Naive thymus-derived CD4-positive, alpha-beta T cell (primary cell): Measurements from ENCODE around the gene ATP5PB. TPM values are rescaled to one million over a fixed set of nuclear protein-coding genes. Genes with fewer than 3 reads are reported as not detected.

Experiments
- ATAC-seq: fragments of 150-1000 bp; cut with Tn5 transposase; 2 replicates; pipeline ENCODE4 v1.10.0; 2021; ENCODE audit warnings: mild to moderate bottlenecking, moderate library complexity
- CTCF ChIA-PET: fragments of 350-600 bp; sonication (Branson Sonifier 250); formaldehyde crosslinking; loops from one replicate; lab custom pipeline; 2021; ENCODE audit warnings: antibody characterized with exemption; lab: Charles Lee
- POLR2A ChIA-PET: fragments of 350-600 bp; sonication (Branson Sonifier 250); formaldehyde crosslinking; loops from one replicate; lab custom pipeline; 2021; ENCODE audit warnings: antibody characterized with exemption, inconsistent platforms; lab: Charles Lee
- DNase-seq, 9 donors: peaks; one replicate each; pipeline versions ENCODE4 v3.0.0 to v3.0.0-alpha.2; 2020 to 2022; ENCODE audit warnings: mixed read lengths in 1 of 9
- H3K27ac ChIP-seq: one replicate; pipeline ENCODE4 v1.7.0; 2013; ENCODE audit warnings: mild to moderate bottlenecking, low read depth, low read length, moderate library complexity
- H3K27me3 ChIP-seq, 2 donors: one replicate each; pipeline ENCODE4 v1.7.0; 2013; ENCODE audit warnings: low read length in 2 of 2, mild to moderate bottlenecking in 2 of 2, moderate library complexity in 2 of 2; ENCODE audit not compliant: control insufficient read depth in 2 of 2, insufficient read depth in 2 of 2
- H3K36me3 ChIP-seq, 3 experiments: 1 replicate in 2 of 3; 2 replicates in 1 of 3; pipeline ENCODE4 v1.7.0; 2013; ENCODE audit warnings: low read length in 3 of 3, mild to moderate bottlenecking in 3 of 3, moderate library complexity in 1 of 3; ENCODE audit not compliant: insufficient read depth in 3 of 3, control insufficient read depth in 2 of 3
- H3K4me1 ChIP-seq, 2 donors: one replicate each; pipeline ENCODE4 v1.7.0; 2013; ENCODE audit warnings: low read length in 2 of 2, mild to moderate bottlenecking in 2 of 2, moderate library complexity in 1 of 2; ENCODE audit not compliant: control insufficient read depth in 2 of 2, insufficient read depth in 2 of 2
- H3K4me3 ChIP-seq: 2 replicates; pipeline ENCODE4 v1.7.0; 2013; ENCODE audit warnings: mild to moderate bottlenecking, low read length
- H3K9me3 ChIP-seq, 3 experiments: 1 replicate in 2 of 3; 2 replicates in 1 of 3; pipeline ENCODE4 v1.7.0; 2013; ENCODE audit warnings: low read length in 3 of 3; ENCODE audit not compliant: control insufficient read depth in 2 of 3
- H3K27ac Mint-ChIP-seq, 9 donors: one replicate each; pipeline ENCODE4 v1.8.0; 2020 to 2022; ENCODE audit warnings: mixed read lengths in 9 of 9, mild to moderate bottlenecking in 8 of 9, moderate library complexity in 5 of 9, inconsistent platforms in 2 of 9
- H3K27me3 Mint-ChIP-seq, 5 donors: one replicate each; pipeline ENCODE4 v1.8.0; 2021 to 2022; ENCODE audit warnings: mixed read lengths in 5 of 5, mild to moderate bottlenecking in 1 of 5
- H3K36me3 Mint-ChIP-seq, 5 donors: one replicate each; pipeline ENCODE4 v1.8.0; 2020 to 2022; ENCODE audit warnings: mixed read lengths in 5 of 5, mild to moderate bottlenecking in 3 of 5, inconsistent platforms in 1 of 5
- H3K4me1 Mint-ChIP-seq, 7 donors: one replicate each; pipeline ENCODE4 v1.8.0; 2020 to 2022; ENCODE audit warnings: mixed read lengths in 7 of 7, mild to moderate bottlenecking in 3 of 7, inconsistent platforms in 1 of 7
- H3K4me3 Mint-ChIP-seq, 10 donors: one replicate each; pipeline ENCODE4 v1.8.0; 2020 to 2022; ENCODE audit warnings: mild to moderate bottlenecking in 10 of 10, mixed read lengths in 10 of 10, moderate library complexity in 6 of 10, inconsistent platforms in 2 of 10
- H3K9me3 Mint-ChIP-seq, 11 donors: one replicate each; pipeline ENCODE4 v1.8.0; 2020 to 2022; ENCODE audit warnings: mixed read lengths in 11 of 11, mild to moderate bottlenecking in 4 of 11, inconsistent platforms in 1 of 11, moderate library complexity in 1 of 11
- intact Hi-C, 2 donors: fragments of 100-400 bp; cut with micrococcal nuclease; formaldehyde crosslinking; loops; one replicate each; pipeline ENCODE4 v1.15.1; 2023
- polyA plus RNA-seq, 2 donors: library from polyadenylated mRNA; unstranded; fragments of 300-500 nt; fragmentation: Illumina TruSeq; gene quantifications; one replicate each; pipeline ENCODE4 v1.2.3, GENCODE V29; 2021
- total RNA-seq, 6 experiments: library from RNA in 5 of 6; stranded (reverse) in 5 of 6; gene quantifications; 1 replicate in 5 of 6; 2 replicates in 1 of 6; pipeline ENCODE4 v1.2.3 and lab custom pipeline; 2021 to 2026

Gene ATP5PB
- total and polyA plus RNA-seq, 7 experiments from 2014 or later = 64.9 to 437 (median 111) TPM

- Histone ChIP-seq H3K36me3 (peaks cover 5 to 28% (median 13%) of the 10 kb centered on the region in 3 experiments), H3K27me3 (no peaks in the 10 kb centered on the region), H3K27ac (no peak overlapping the region), H3K9me3 (no peaks in the 10 kb centered on the region), H3K4me3 (no peak overlapping the region), H3K4me1 (peaks cover 25 to 27% of the 10 kb centered on the region in 2 donors)
- Mint-ChIP-seq H3K27me3 (no peaks in the 10 kb centered on the region), H3K4me3 (no peak overlapping the region), H3K36me3 (peaks cover 5 to 35% (median 31%) of the 10 kb centered on the region in 5 donors), H3K27ac (no peak overlapping the region), H3K9me3 (no peaks in the 10 kb centered on the region), H3K4me1 (peaks cover 3 to 32% (median 25%) of the 10 kb centered on the region in 7 donors)
- no peak for ATAC-seq
- ChIA-PET POLR2A (interaction anchor here (0.6 to 3.4 kb wide), 4 partner anchors 10 to 42 kb away, joined by 3 to 12 read pairs (median 3); partner anchors contain the start of genes ADORA3, ATP5PB, TMIGD3 and WDR77), CTCF (interaction anchor here (2.3 kb wide), 1 partner anchor 14 kb away, joined by 11 read pairs; no protein-coding TSS in a partner anchor)
- no peak for DNase-seq
- intact Hi-C loops = no loop called here
Observed at GRCh38 chr1:111466480-111466879, 17.2 kb downstream of the ATP5PB start.

DNA sequence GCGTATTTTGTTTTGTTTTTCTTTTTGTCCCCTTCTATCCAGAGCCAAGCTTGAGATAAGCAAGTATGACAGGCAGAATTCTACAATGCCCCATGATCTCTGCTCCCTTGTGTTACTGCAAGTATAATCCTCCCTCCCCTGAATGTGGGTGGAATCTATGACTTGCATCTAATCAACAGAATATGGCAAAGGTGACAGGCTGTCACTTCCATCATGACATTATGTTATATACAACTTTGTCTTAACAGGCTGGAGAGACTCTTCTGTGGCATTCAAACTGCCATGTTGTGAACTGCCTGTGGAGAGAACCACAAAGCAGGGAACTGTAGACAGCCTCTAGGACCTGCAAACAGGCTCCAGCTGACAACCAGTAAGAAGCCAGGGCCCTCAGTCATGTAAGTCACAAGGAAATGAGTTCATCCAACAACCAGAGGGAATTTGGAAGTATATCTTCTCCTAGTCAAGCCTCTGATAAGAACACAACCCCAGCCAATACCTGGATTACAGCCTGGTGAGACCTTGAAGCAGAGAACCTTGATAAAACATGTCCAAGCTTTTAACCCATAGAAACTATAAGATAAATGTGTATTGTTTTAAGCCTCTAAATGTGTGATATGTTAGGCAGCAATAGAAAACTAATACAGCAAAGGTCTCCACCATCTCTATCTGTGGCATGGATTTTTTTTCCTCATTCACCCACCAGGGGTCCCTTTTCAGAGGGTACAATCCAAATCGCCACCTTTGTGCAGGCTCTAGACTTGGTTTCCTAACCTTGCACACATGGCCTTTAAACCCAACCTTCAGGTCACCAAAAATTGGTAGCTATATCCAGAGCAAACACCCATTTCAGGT lies 18.8 kb downstream of the ATP5PB start:
- H3K9me3 ChIP-seq = no peaks in the 10 kb centered on the region
- CTCF ChIA-PET = no interaction called here
- POLR2A ChIA-PET = interaction anchor here (0.7 to 3.4 kb wide), 7 partner anchors 8 to 124 kb away, joined by 3 to 13 read pairs (median 3); partner anchors contain the start of genes ATP5PB and WDR77
- H3K4me1 ChIP-seq = peaks cover 37 to 40% of the 10 kb centered on the region in 2 donors
- no peak overlapping the region for H3K27ac ChIP-seq
- H3K27me3 Mint-ChIP-seq = no peaks in the 10 kb centered on the region
- ATAC-seq (no peak), DNase-seq (no peak)
- no peaks in the 10 kb centered on the region for H3K9me3 Mint-ChIP-seq
- no peak overlapping the region for H3K4me3 Mint-ChIP-seq
- peaks cover 3 to 37% (median 22%) of the 10 kb centered on the region in 7 donors for H3K4me1 Mint-ChIP-seq
- peaks cover 4 to 26% (median 22%) of the 10 kb centered on the region in 5 donors for H3K36me3 Mint-ChIP-seq
- H3K27me3 ChIP-seq = no peaks in the 10 kb centered on the region
- peaks cover 0 to 13% (median 0%) of the 10 kb centered on the region in 3 experiments for H3K36me3 ChIP-seq
- H3K27ac Mint-ChIP-seq = peak overlapping the region in 4 of 9 donors; percentile 20 to 68 (median 33)
- intact Hi-C loops = no loop called here
- no peak overlapping the region for H3K4me3 ChIP-seq

- Histone ChIP-seq H3K27me3 (no peaks in the 10 kb centered on the region), H3K36me3 (peaks cover 0 to 13% (median 0%) of the 10 kb centered on the region in 3 experiments), H3K9me3 (no peaks in the 10 kb centered on the region), H3K4me3 (no peak overlapping the region), H3K27ac (no peak overlapping the region), H3K4me1 (peaks cover 37 to 40% of the 10 kb centered on the region in 2 donors)
- H3K4me1 Mint-ChIP-seq = peaks cover 4 to 32% (median 20%) of the 10 kb centered on the region in 7 donors
- H3K9me3 Mint-ChIP-seq = no peaks in the 10 kb centered on the region
- no peaks in the 10 kb centered on the region for H3K27me3 Mint-ChIP-seq
- intact Hi-C loops = no loop called here
- ChIA-PET CTCF (interaction anchor here (0.6 kb wide), 1 partner anchor 71 kb away, joined by 6 read pairs; no protein-coding TSS in a partner anchor), POLR2A (interaction anchor here (0.7 to 2.3 kb wide), 7 partner anchors 8 to 124 kb away, joined by 3 to 13 read pairs (median 3); partner anchors contain the start of genes ATP5PB and WDR77)
- H3K27ac Mint-ChIP-seq = no peak overlapping the region
- H3K36me3 Mint-ChIP-seq = peaks cover 0 to 23% (median 17%) of the 10 kb centered on the region in 5 donors
- DNase-seq (no peak), ATAC-seq (no peak)
- no peak overlapping the region for H3K4me3 Mint-ChIP-seq
Observed at GRCh38 chr1:111468717-111469100, 19.4 kb downstream of the ATP5PB start.

GRCh38 chr1:111469539-111469938 lies 20.3 kb downstream of the ATP5PB start:
- H3K4me1 Mint-ChIP-seq = peaks cover 2 to 25% (median 13%) of the 10 kb centered on the region in 7 donors
- Histone ChIP-seq H3K4me1 (peaks cover 37 to 40% of the 10 kb centered on the region in 2 donors), H3K27me3 (no peaks in the 10 kb centered on the region), H3K4me3 (no peak overlapping the region), H3K9me3 (no peaks in the 10 kb centered on the region), H3K36me3 (peaks cover 0 to 13% (median 0%) of the 10 kb centered on the region in 3 experiments), H3K27ac (peak overlapping the region; percentile 68)
- no peak for DNase-seq
- no peak overlapping the region for H3K27ac Mint-ChIP-seq
- CTCF ChIA-PET = no interaction called here
- intact Hi-C loops = no loop called here
- no peaks in the 10 kb centered on the region for H3K27me3 Mint-ChIP-seq
- POLR2A ChIA-PET = interaction anchor here (0.7 to 2.3 kb wide), 5 partner anchors 9 to 123 kb away, joined by 3 to 13 read pairs (median 3); partner anchors contain the start of genes ATP5PB and WDR77
- ATAC-seq = no peak
- no peaks in the 10 kb centered on the region for H3K9me3 Mint-ChIP-seq
- H3K36me3 Mint-ChIP-seq = peaks cover 0 to 23% (median 10%) of the 10 kb centered on the region in 5 donors
- no peak overlapping the region for H3K4me3 Mint-ChIP-seq

DNA sequence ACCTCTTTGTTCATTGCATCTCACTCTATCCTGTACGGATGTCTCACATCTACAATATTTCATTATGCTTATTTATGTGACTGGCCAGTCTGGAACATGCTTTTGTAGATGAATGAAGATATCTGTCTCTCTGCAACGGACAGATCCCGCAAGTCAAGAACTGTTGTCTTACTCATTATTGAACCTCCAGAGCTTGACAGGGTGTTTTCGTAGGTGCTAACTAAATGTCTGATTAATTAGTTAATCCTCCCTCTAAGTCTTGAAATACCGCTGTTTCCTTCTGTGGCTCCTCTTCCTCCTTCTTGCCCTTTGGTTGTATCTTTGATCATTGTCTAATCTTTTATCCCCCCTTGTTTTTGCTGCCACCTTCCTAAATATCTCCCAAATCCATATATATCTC lies 21.3 kb downstream of the ATP5PB start:
- Mint-ChIP-seq H3K4me3 (no peak overlapping the region), H3K4me1 (peaks cover 7 to 22% (median 11%) of the 10 kb centered on the region in 7 donors), H3K9me3 (no peaks in the 10 kb centered on the region), H3K36me3 (peaks cover 0 to 20% (median 4%) of the 10 kb centered on the region in 5 donors), H3K27me3 (no peaks in the 10 kb centered on the region), H3K27ac (no peak overlapping the region)
- Histone ChIP-seq H3K27ac (peak overlapping the region; percentile 68), H3K4me3 (peak overlapping the region; percentile 37), H3K36me3 (peaks cover 0 to 13% (median 0%) of the 10 kb centered on the region in 3 experiments), H3K4me1 (peaks cover 41 to 45% of the 10 kb centered on the region in 2 donors), H3K27me3 (no peaks in the 10 kb centered on the region), H3K9me3 (no peaks in the 10 kb centered on the region)
- POLR2A ChIA-PET = interaction anchor here (1.0 to 9.0 kb wide), 3 partner anchors 10 to 281 kb away, joined by 3 to 96 read pairs (median 4); partner anchors contain the start of genes ATP5PB and WDR77
- ATAC-seq (peak; percentile 8), DNase-seq (no peak)
- CTCF ChIA-PET = interaction anchor here (0.6 to 3.2 kb wide), 3 partner anchors 11 to 440 kb away, joined by 5 to 15 read pairs (median 5); no protein-coding TSS in a partner anchor
- intact Hi-C loops = loop anchor here (5.0 to 10.0 kb wide), 3 partner anchors 37 to 1256 kb away; partner anchors contain the start of genes CHI3L2 (in 1 of the 2) and KCNC4 (in 1 of the 2)

GRCh38 chr1:111471012-111471411 lies 21.7 kb downstream of the ATP5PB start:
- ChIA-PET POLR2A (interaction anchor here (0.6 to 9.0 kb wide), 9 partner anchors 8 to 284 kb away, joined by 3 to 96 read pairs (median 4); partner anchors contain the start of genes ADORA3, ATP5PB, TMIGD3 and WDR77), CTCF (interaction anchor here (0.6 to 3.2 kb wide), 3 partner anchors 11 to 440 kb away, joined by 5 to 15 read pairs (median 5); no protein-coding TSS in a partner anchor)
- Histone ChIP-seq H3K36me3 (peaks cover 0 to 13% (median 0%) of the 10 kb centered on the region in 3 experiments), H3K27me3 (no peaks in the 10 kb centered on the region), H3K4me3 (peak overlapping the region; percentile 37), H3K27ac (peak overlapping the region; percentile 68), H3K4me1 (peaks cover 45 to 49% of the 10 kb centered on the region in 2 donors), H3K9me3 (no peaks in the 10 kb centered on the region)
- no peaks in the 10 kb centered on the region for H3K9me3 Mint-ChIP-seq
- H3K27me3 Mint-ChIP-seq = no peaks in the 10 kb centered on the region
- peaks cover 0 to 20% (median 5%) of the 10 kb centered on the region in 5 donors for H3K36me3 Mint-ChIP-seq
- DNase-seq (peak in 8 of 9 donors; percentile 40 to 89 (median 84)), ATAC-seq (peak; percentile 96)
- H3K4me3 Mint-ChIP-seq = no peak overlapping the region
- no peak overlapping the region for H3K27ac Mint-ChIP-seq
- peaks cover 10 to 26% (median 15%) of the 10 kb centered on the region in 7 donors for H3K4me1 Mint-ChIP-seq
- intact Hi-C loops = loop anchor here (1.0 to 10.0 kb wide), 5 partner anchors 22 to 1256 kb away; partner anchors contain the start of genes ATP5PB (in 2 of the 2), WDR77 (in 2 of the 2), CHI3L2 (in 1 of the 2) and DDX20 (in 1 of the 2)
